Pancreas (tissue), 10 donors: ENCODE data around the gene ABCF3. TPM values are rescaled to one million over a fixed set of nuclear protein-coding genes. Genes with fewer than 3 reads are reported as not detected.
"Not testable (repeated sequence)": the region's sequence is repeated elsewhere in the genome, so short reads cannot be mapped to it uniquely, and the experiment has no call there.

ENCODE experiments used
- ATAC-seq, 4 donors: fragments of 200-7000 bp; cut with Tn5 transposase; one replicate each; pipeline versions ENCODE4 v1.8.0 to v1.9.1; 2020; ENCODE audit warnings: mild to moderate bottlenecking in 4 of 4, moderate library complexity in 4 of 4
- DNase-seq, 6 donors: peaks; one replicate each; pipeline ENCODE4 v3.0.0-alpha.2; 2020
- FAIRE-seq: peaks from 2 replicates; lab custom pipeline; 2012; peaks lifted over from hg19 to GRCh38; lab: Jason Lieb, UNC
- H3K27ac ChIP-seq, 4 donors: fragments of 200-600 bp; sonication (generic); 1 replicate in 3 of 4; 2 replicates in 1 of 4; pipeline versions ENCODE4 v1.5.0 to v1.8.0; 2020
- H3K27me3 ChIP-seq, 4 donors: fragments of 200-600 bp; one replicate each; pipeline ENCODE4 v1.8.0; 2021
- H3K36me3 ChIP-seq, 3 donors: fragments of 200-600 bp; sonication (generic) in 1 of 3; one replicate each; pipeline versions ENCODE4 v1.5.0 to v1.8.0; 2020 to 2021
- H3K4me1 ChIP-seq, 3 donors: fragments of 200-600 bp; one replicate each; pipeline ENCODE4 v1.8.0; 2021
- H3K4me3 ChIP-seq, 4 donors: fragments of 200-600 bp; sonication (generic) in 2 of 4; one replicate each; pipeline versions ENCODE4 v1.5.0 to v1.8.0; 2020 to 2021
- H3K9me3 ChIP-seq, 4 donors: fragments of 200-600 bp; one replicate each; pipeline ENCODE4 v1.8.0; 2021
- CTCF ChIP-seq, 4 donors: fragments of 200-600 bp; sonication (generic) in 3 of 4; IDR thresholded peaks; one replicate each; pipeline versions ENCODE4 v1.5.0 to v1.8.0; 2021; ENCODE audit warnings: antibody characterized with exemption in 4 of 4
- WGBS, 2 donors: extraction: QIAGEN DNeasy Blood & Tissue Kit; methylation state at CpG; one replicate each; pipeline ENCODE4 v1.1.7; 2013; 5-methylcytosine and 5-hydroxymethylcytosine counted together
- intact Hi-C, 3 donors: fragments of 100-400 bp; cut with DNase I; formaldehyde crosslinking; loops; one replicate each; pipeline versions ENCODE4 v1.11.1 to v1.14.2; 2022
- polyA plus RNA-seq, 2 donors: library from polyadenylated mRNA; stranded (reverse); fragments of 200-250 nt; gene quantifications; one replicate each; pipeline ENCODE4 v1.2.3, GENCODE V29; 2013
- total RNA-seq, 6 donors: library from RNA; stranded (reverse); fragmentation: NEBNext Ultra II Directional in 4 of 6; extraction: Animal tissue kit (Norgen Biotek cat#: 25700) in 4 of 6; gene quantifications; one replicate each; pipeline versions ENCODE4 v1.2.1 to v1.2.4, GENCODE V29; 2021 to 2023
- donor health status: healthy with polysubstance abuse.
- donor health status: DM: no; HTN: no; CAD: no; lungs with moderate emphysema.
- donor health status: DM: no; HTN: no; CAD: no.
- donor health status: control.
- donor health status: control.
- donor health status: Bipolar disorder and iron deficiency.
- donor health status: DM: yes; HTN: yes; CAD: no.
- donor health status: DM: no; HTN: no; CAD: no.
- donor health status: DM: no; HTN: no; CAD: no.
- donor health status: DM: yes; HTN: yes; CAD: no.

Gene ABCF3
- total and polyA plus RNA-seq, 8 donors, result 31.7 to 92.1 (median 42.1) TPM

GRCh38 chr3:184157206-184157605 is 28.8 kb upstream of the ABCF3 start:
- H3K4me1 ChIP-seq, result peaks cover 5 to 15% (median 11%) of the 10 kb centered on the region in 3 donors
- peak overlapping the region in 3 of 4 donors; percentile 86 to 93 (median 93) for H3K4me3 ChIP-seq
- no peaks in the 10 kb centered on the region for H3K9me3 ChIP-seq
- intact Hi-C loops, result no loop called here
- no peak for FAIRE-seq
- TF ChIP-seq CTCF (IDR thresholded peaks at IDR 0.05), result no peak
- no peak for ATAC-seq
- H3K27me3 ChIP-seq, result no peaks in the 10 kb centered on the region
- DNase-seq, result no peak
- no peak overlapping the region for H3K27ac ChIP-seq
- H3K36me3 ChIP-seq, result no peaks in the 10 kb centered on the region

- ATAC-seq (no peak), DNase-seq (no peak), FAIRE-seq (no peak)
- no peak overlapping the region for H3K27ac ChIP-seq
- peaks cover 5 to 15% (median 11%) of the 10 kb centered on the region in 3 donors for H3K4me1 ChIP-seq
- no peak overlapping the region for H3K4me3 ChIP-seq
- H3K27me3 ChIP-seq, result no peaks in the 10 kb centered on the region
- H3K9me3 ChIP-seq, result no peaks in the 10 kb centered on the region
- 78 to 86% methylated on average over 4 of the region's 4 CpGs for WGBS, 2 donors
- intact Hi-C loops, result no loop called here
- H3K36me3 ChIP-seq, result no peaks in the 10 kb centered on the region
- no peak for TF ChIP-seq CTCF (IDR thresholded peaks at IDR 0.05)
Measured at GRCh38 chr3:184158404-184158803, 27.6 kb upstream of the ABCF3 start.

GRCh38 chr3:184160456-184160855 is 25.5 kb upstream of the ABCF3 start:
- Histone ChIP-seq H3K27me3 (no peaks in the 10 kb centered on the region), H3K36me3 (peaks cover 6 to 14% (median 12%) of the 10 kb centered on the region in 3 donors), H3K4me3 (no peak overlapping the region), H3K4me1 (peaks cover 5 to 15% (median 11%) of the 10 kb centered on the region in 3 donors), H3K9me3 (no peaks in the 10 kb centered on the region), H3K27ac (no peak overlapping the region)
- WGBS, 2 donors, result 50 to 53% methylated on average over 2 of the region's 2 CpGs
- intact Hi-C loops, result no loop called here
- ATAC-seq (no peak), FAIRE-seq (no peak), DNase-seq (no peak)
- no peak for TF ChIP-seq CTCF (IDR thresholded peaks at IDR 0.05)

GRCh38 chr3:184162571-184163070 is 23.4 kb upstream of the ABCF3 start:
- ATAC-seq, DNase-seq, H3K27ac ChIP-seq, H3K27me3 ChIP-seq, FAIRE-seq, H3K9me3 ChIP-seq, H3K4me3 ChIP-seq, H3K4me1 ChIP-seq, intact Hi-C loops: not testable (repeated sequence)
- peaks cover 6 to 34% (median 24%) of the 10 kb centered on the region in 3 donors for H3K36me3 ChIP-seq
- WGBS, 2 donors, result 64 to 77% methylated on average over 7 to 8 of the region's 8 CpGs

- DNase-seq, result no peak
- H3K36me3 ChIP-seq, result peaks cover 6 to 42% (median 33%) of the 10 kb centered on the region in 3 donors
- H3K4me1 ChIP-seq, result peaks cover 0 to 4% (median 0%) of the 10 kb centered on the region in 3 donors
- H3K4me3 ChIP-seq, result no peak overlapping the region
- no peak for TF ChIP-seq CTCF (IDR thresholded peaks at IDR 0.05)
- FAIRE-seq, result no peak
- no peak overlapping the region for H3K27ac ChIP-seq
- intact Hi-C loops, result no loop called here
- H3K9me3 ChIP-seq, result no peaks in the 10 kb centered on the region
- WGBS, 2 donors, result 91 to 92% methylated on average over 16 of the region's 16 CpGs
- ATAC-seq, result no peak
- H3K27me3 ChIP-seq, result no peaks in the 10 kb centered on the region
Measured at GRCh38 chr3:184164648-184165330, 21.2 kb upstream of the ABCF3 start.
